ENCODE results near the gene GOLGA8S.

The GOLGA8S gene

DNA sequence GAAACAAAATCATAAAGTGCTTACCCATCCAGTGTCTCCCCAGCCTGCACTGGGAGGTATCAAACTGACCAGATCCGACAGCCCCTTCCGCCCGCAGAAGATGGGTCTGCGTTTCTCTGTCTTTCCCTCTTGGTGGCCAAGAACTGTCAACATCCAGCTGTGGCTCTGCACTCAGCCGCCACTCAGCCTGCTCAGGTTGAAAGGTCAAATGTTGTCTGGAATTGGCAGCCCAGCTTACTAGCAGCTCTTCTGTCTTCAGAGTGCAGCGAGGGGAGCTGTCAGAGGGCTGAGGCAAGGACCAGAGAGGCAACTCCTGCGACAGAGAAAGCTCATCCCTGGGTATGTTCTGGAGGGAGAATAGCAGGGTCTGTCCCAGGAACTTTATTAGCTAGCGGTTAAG lies 47.1 kb downstream of the GOLGA8S start:
- H3K9me3 ChIP-seq (ENCODE audit: control insufficient read depth, insufficient read depth, low read length): no peaks in the 10 kb centered on the region
- no peak for TF ChIP-seq EZH2phosphoT487 (IDR thresholded peaks at IDR 0.05; ENCODE audit: borderline replicate concordance, low read length)
- TF ChIP-seq, protein P1, sequence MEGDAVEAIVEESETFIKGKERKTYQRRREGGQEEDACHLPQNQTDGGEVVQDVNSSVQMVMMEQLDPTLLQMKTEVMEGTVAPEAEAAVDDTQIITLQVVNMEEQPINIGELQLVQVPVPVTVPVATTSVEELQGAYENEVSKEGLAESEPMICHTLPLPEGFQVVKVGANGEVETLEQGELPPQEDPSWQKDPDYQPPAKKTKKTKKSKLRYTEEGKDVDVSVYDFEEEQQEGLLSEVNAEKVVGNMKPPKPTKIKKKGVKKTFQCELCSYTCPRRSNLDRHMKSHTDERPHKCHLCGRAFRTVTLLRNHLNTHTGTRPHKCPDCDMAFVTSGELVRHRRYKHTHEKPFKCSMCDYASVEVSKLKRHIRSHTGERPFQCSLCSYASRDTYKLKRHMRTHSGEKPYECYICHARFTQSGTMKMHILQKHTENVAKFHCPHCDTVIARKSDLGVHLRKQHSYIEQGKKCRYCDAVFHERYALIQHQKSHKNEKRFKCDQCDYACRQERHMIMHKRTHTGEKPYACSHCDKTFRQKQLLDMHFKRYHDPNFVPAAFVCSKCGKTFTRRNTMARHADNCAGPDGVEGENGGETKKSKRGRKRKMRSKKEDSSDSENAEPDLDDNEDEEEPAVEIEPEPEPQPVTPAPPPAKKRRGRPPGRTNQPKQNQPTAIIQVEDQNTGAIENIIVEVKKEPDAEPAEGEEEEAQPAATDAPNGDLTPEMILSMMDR (IDR thresholded peaks at IDR 0.05; ENCODE audit: low read depth, low read length, poor library complexity, severe bottlenecking): no peak
- no peaks in the 10 kb centered on the region for H3K4me1 ChIP-seq (ENCODE audit: control insufficient read depth, low read length)
- no peaks in the 10 kb centered on the region for H3K79me2 ChIP-seq (ENCODE audit: control insufficient read depth, low read length)
- H3K36me3 ChIP-seq (ENCODE audit: control insufficient read depth, low read length): no peaks in the 10 kb centered on the region
- no peak overlapping the region for H3K4me2 ChIP-seq (ENCODE audit: low read length)
- H3F3A ChIP-seq (ENCODE audit: control insufficient read depth, insufficient read depth): no peaks in the 10 kb centered on the region
- no peaks in the 10 kb centered on the region for H3K27me3 ChIP-seq (ENCODE audit: control insufficient read depth, low read length)
- H3K27ac ChIP-seq (ENCODE audit: low read depth, low read length): no peak overlapping the region
- H4K20me1 ChIP-seq (ENCODE audit: control insufficient read depth, insufficient read depth, low read depth, low read length): no peaks in the 10 kb centered on the region
- H3K9me2 ChIP-seq (replicated peaks; ENCODE audit: control insufficient read depth, low read length): no peaks in the 10 kb centered on the region
- H3K4me3 ChIP-seq (ENCODE audit: low read length): no peak overlapping the region

DNA sequence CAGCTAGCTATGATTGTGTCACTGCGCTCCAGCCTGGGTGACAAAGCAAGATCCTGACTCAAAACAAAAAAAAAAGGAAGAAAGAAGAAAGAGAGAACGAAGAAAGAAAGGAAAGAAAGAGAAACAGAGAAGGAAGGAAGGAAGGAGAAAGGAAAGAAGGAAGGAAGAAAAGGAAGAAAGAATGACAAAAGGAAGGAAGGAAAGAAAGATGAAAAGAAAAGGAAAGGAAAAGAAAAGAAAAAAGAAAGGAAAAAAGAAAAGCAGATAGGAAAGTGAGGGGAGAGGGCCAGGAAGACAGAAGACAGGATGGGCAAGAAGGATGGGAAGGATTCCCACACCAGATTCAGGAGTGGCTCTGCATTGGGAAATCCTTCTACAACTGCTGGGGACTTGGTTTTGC lies 47.6 kb downstream of the GOLGA8S start:
- H3K79me2 ChIP-seq (ENCODE audit: control insufficient read depth, low read length): no peaks in the 10 kb centered on the region
- no peaks in the 10 kb centered on the region for H3K27me3 ChIP-seq (ENCODE audit: control insufficient read depth, low read length)
- TF ChIP-seq, protein P1 (IDR thresholded peaks at IDR 0.05; ENCODE audit: low read depth, low read length, poor library complexity, severe bottlenecking): no peak
- no peak for TF ChIP-seq EZH2phosphoT487 (IDR thresholded peaks at IDR 0.05; ENCODE audit: borderline replicate concordance, low read length)
- H3K9me2 ChIP-seq (replicated peaks; ENCODE audit: control insufficient read depth, low read length): no peaks in the 10 kb centered on the region
- H3K9me3 ChIP-seq (ENCODE audit: control insufficient read depth, insufficient read depth, low read length): no peaks in the 10 kb centered on the region
- H3K36me3 ChIP-seq (ENCODE audit: control insufficient read depth, low read length): no peaks in the 10 kb centered on the region
- H3K4me2 ChIP-seq (ENCODE audit: low read length): no peak overlapping the region
- no peaks in the 10 kb centered on the region for H3K4me1 ChIP-seq (ENCODE audit: control insufficient read depth, low read length)
- H3K4me3 ChIP-seq (ENCODE audit: low read length): no peak overlapping the region
- no peaks in the 10 kb centered on the region for H3F3A ChIP-seq (ENCODE audit: control insufficient read depth, insufficient read depth)
- H3K27ac ChIP-seq (ENCODE audit: low read depth, low read length): no peak overlapping the region
- H4K20me1 ChIP-seq (ENCODE audit: control insufficient read depth, insufficient read depth, low read depth, low read length): no peaks in the 10 kb centered on the region

DNA sequence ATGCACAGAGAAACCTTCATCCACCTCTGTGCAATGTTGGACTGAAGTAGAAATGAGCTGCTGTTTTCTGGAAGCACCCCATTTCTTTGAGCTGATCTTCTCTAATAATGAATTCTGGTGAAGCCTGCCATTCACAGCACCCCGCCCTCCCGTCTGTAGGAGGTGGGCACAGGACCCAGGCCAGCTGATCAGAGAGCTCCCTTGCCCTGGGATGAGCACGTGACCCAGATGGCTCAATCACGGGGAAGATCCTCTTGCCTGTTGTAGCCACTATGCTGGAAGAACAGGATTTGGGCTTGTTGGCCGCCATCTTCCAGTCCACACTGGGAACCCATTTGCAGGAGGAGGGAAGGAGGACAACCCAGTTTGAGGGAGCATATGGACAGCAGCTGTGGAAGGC lies 48.0 kb downstream of the GOLGA8S start:
- H4K20me1 ChIP-seq (ENCODE audit: control insufficient read depth, insufficient read depth, low read depth, low read length): no peaks in the 10 kb centered on the region

DNA sequence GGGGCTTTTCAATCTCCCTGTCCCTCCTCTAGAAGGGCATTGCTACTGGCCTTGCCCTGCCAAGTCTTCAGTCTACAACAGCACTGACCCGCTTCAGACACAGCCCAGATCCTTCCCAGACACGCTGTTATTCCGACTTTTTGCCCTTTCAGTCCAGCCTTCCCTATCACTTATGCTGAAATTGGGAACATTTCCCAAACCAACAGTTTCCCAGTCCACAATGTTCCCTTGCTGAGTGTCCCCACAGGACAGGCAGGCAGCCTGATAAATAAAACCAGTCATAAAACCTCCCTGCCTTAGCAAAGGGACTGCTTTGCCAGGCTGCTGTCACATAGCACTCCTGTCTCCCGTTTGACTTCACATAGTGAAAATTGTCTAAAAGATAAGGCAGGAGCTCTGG lies 49.0 kb downstream of the GOLGA8S start:
- Histone ChIP-seq H3K4me3 (ENCODE audit: low read length) (no peak overlapping the region), H3K27ac (ENCODE audit: low read depth, low read length) (no peak overlapping the region), H4K20me1 (ENCODE audit: control insufficient read depth, insufficient read depth, low read depth, low read length) (no peaks in the 10 kb centered on the region), H3K36me3 (ENCODE audit: control insufficient read depth, low read length) (no peaks in the 10 kb centered on the region), H3K9me3 (ENCODE audit: control insufficient read depth, insufficient read depth, low read length) (no peaks in the 10 kb centered on the region), H3K4me1 (ENCODE audit: control insufficient read depth, low read length) (no peaks in the 10 kb centered on the region), H3K79me2 (ENCODE audit: control insufficient read depth, low read length) (no peaks in the 10 kb centered on the region), H3F3A (ENCODE audit: control insufficient read depth, insufficient read depth) (no peaks in the 10 kb centered on the region), H3K27me3 (ENCODE audit: control insufficient read depth, low read length) (no peaks in the 10 kb centered on the region), H3K9me2 (replicated peaks; ENCODE audit: control insufficient read depth, low read length) (no peaks in the 10 kb centered on the region), H3K4me2 (ENCODE audit: low read length) (no peak overlapping the region)
- no peak for TF ChIP-seq EZH2phosphoT487 (IDR thresholded peaks at IDR 0.05; ENCODE audit: borderline replicate concordance, low read length)
- TF ChIP-seq, protein P1 (IDR thresholded peaks at IDR 0.05; ENCODE audit: low read depth, low read length, poor library complexity, severe bottlenecking): no peak

More for the DNA sequence above, 48.0 kb downstream of the GOLGA8S start:
- no peak overlapping the region for H3K4me3 ChIP-seq (ENCODE audit: low read length)
- no peak for TF ChIP-seq EZH2phosphoT487 (IDR thresholded peaks at IDR 0.05; ENCODE audit: borderline replicate concordance, low read length)
- H3F3A ChIP-seq (ENCODE audit: control insufficient read depth, insufficient read depth): no peaks in the 10 kb centered on the region
- no peaks in the 10 kb centered on the region for H3K9me3 ChIP-seq (ENCODE audit: control insufficient read depth, insufficient read depth, low read length)
- no peak overlapping the region for H3K27ac ChIP-seq (ENCODE audit: low read depth, low read length)
- no peaks in the 10 kb centered on the region for H3K9me2 ChIP-seq (replicated peaks; ENCODE audit: control insufficient read depth, low read length)
- no peak overlapping the region for H3K4me2 ChIP-seq (ENCODE audit: low read length)
- H3K36me3 ChIP-seq (ENCODE audit: control insufficient read depth, low read length): no peaks in the 10 kb centered on the region
- H3K27me3 ChIP-seq (ENCODE audit: control insufficient read depth, low read length): no peaks in the 10 kb centered on the region
- H3K4me1 ChIP-seq (ENCODE audit: control insufficient read depth, low read length): no peaks in the 10 kb centered on the region
- no peaks in the 10 kb centered on the region for H3K79me2 ChIP-seq (ENCODE audit: control insufficient read depth, low read length)
